ENCODE results near the gene WFS1.

The WFS1 gene

DNA sequence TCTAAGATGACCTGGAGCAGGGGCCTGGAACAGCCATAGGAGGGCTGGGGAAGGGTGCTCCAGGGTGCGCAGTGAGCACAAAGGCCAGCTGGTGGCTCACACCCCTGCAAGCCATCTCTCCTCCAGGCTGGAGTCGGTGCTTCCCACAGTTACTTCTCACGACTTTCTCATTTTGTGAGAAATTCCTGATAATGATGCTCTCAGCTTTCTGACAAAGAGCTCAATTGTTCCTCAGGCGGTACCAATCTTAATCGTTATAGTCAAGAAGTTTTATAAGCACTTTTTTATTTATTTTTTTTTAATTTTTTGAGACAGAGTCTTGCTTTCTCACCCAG lies 11.7 kb upstream of the WFS1 start:
- no peak for DNase-seq (ENCODE audit: low read depth in 1 of 2, low spot score in 1 of 2)

DNA sequence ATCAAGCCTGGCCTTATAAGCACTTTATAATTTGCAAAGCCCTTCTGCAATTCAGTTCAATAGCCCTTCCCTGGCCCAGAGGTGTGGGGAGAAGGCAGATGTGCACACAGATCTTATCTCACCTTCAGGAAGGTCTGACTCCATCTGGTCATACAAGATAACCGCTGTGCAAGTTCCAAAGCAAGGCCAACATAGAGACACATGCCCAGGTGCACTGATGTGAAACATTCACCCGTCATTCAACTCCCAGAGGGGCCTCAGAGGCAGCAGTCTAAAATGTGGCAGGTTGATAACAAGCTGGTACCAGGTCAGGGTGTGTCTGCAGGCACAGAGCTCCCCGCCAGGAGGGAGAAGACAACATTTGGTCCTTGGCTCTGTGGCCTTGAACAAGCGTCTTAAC lies 10.9 kb upstream of the WFS1 start:
- no peak for DNase-seq (ENCODE audit: low read depth in 1 of 2, low spot score in 1 of 2)

DNA sequence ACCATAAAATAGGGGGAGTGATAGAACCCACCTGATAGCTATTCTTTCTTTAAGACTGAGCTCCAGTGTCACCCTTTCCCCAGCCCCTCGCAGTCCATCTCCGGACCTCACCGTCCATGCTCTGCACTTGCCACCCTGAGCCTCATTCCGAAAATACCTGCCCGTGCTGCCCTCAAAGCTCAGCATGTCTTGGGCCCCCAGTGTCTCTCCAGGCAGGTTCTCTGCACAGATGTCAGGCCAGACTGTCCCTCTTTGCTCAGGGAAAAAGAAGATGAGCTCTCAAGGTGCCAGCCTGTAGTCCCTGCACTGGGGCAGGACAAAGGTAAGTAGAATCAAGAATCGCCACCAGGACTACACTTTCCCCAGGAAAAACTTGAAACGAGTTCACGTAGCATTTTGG lies 9.8 kb upstream of the WFS1 start:
- no peak for DNase-seq (ENCODE audit: low read depth in 1 of 2, low spot score in 1 of 2)

DNA sequence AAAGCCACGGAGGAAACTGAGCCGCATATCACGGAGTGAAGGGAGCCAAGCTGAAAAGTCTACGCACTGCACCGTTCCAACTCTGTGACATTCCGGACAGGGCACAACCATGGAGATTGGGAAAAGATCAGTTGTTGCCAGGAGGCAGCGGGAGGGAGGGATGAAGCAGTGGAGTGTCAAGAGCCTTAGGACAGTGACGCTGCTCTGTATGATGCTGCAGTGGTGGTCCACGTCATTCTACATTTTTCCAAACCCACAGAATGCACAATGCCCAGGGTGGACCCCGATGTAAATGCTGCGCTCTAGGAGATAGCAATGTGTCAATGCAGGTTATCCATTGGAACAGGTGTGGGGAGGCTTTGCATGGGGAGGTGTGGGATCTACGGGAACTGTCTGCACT lies 7.5 kb upstream of the WFS1 start:
- DNase-seq (ENCODE audit: low read depth in 1 of 2, low spot score in 1 of 2), result no peak

DNA sequence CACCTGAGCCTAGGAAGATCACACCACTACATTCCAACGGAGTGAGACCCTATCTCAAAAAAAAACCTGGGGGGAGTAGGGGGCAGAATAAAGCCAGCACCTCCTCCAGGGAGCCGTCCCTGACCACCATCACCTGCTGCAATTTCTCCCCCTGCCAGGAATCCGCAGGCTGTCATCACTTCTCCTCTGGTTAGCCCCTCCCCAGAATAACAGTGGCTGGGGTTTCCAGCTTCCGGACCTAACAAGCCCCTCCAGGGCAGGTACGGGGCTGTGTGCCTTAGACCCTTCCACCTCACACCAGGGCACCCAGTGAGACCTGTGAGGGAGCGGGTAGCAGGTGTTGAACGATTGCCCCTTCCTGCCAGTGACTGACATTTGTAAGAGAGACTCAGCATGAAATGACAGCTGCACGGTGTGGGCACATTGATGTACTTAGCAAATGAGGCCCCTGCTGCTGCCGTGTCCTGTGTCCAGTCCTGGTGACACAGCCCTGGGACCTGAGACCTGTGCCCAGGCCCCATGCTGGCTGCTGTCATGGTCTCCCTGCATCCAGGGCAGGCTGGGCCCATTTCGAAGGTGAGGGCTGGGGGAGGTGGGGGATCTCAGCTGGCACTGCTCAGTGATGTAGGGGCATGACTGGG lies 6.7 kb upstream of the WFS1 start:
- no peak for DNase-seq (ENCODE audit: low read depth in 1 of 2, low spot score in 1 of 2)

- DNase-seq (ENCODE audit: low read depth in 1 of 2, low spot score in 1 of 2), result no peak
These were observed 6.0 kb upstream of the WFS1 start for GRCh38 chr4:6263526-6264224.

- no peak for DNase-seq (ENCODE audit: low read depth in 1 of 2, low spot score in 1 of 2)
These were observed 5.5 kb upstream of the WFS1 start for GRCh38 chr4:6264225-6264540.

DNA sequence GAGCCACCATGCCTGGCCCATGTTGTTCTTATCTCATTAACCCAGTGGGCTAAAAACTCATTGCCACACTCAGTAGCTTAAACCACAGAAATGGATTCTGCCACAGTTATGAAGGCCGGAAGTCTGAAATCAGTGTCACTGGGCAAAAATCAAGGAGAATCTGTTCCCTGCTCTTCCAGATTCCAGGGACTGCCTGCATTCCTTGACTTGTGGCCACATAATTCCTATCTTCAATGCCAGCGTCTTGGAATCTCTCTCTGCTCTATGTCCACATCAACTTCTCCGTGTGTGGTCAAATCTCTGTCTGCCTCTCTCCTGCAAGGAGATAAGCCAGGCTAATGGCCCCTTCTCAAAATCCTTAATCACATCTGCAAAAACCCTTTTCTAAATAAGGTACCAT lies 4.1 kb upstream of the WFS1 start:
- no peak for DNase-seq (ENCODE audit: low read depth in 1 of 2, low spot score in 1 of 2)

- no peak for DNase-seq (ENCODE audit: low read depth in 1 of 2, low spot score in 1 of 2)
These were observed 2.1 kb upstream of the WFS1 start for GRCh38 chr4:6267573-6267972.

GRCh38 chr4:6268650-6269615 lies 717 bp upstream of the WFS1 start:
- DNase-seq (ENCODE audit: low read depth in 1 of 2, low spot score in 1 of 2), result no peak

DNA sequence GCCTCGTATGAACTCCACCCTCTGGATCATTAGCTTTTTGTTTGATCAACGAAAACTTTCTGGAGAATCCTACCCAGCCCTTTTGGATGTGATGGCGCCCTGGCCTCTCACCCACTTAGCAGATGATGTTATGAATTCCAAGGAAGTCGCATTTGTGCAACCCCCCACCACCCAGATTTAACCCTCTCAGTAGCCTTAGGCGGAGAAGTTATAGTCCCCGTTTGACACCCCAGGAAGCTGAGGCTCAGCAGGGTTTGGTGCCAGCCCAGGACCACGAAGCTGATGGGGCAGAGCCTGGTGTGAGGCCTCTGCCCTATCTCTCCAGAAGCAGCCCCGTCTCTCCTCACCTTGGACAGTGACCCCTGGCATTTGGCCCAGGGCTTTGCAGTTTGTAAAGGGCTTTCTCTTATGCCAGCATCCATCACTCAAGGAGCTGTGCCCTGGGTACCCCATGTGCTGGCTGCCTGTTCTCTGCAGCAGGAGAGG lies 1.0 kb downstream of the WFS1 start:
- DNase-seq (ENCODE audit: low read depth in 1 of 2, low spot score in 1 of 2), result no peak

- DNase-seq (ENCODE audit: low read depth in 1 of 2, low spot score in 1 of 2), result no peak
These were observed 1.6 kb downstream of the WFS1 start for GRCh38 chr4:6271206-6271605.

DNA sequence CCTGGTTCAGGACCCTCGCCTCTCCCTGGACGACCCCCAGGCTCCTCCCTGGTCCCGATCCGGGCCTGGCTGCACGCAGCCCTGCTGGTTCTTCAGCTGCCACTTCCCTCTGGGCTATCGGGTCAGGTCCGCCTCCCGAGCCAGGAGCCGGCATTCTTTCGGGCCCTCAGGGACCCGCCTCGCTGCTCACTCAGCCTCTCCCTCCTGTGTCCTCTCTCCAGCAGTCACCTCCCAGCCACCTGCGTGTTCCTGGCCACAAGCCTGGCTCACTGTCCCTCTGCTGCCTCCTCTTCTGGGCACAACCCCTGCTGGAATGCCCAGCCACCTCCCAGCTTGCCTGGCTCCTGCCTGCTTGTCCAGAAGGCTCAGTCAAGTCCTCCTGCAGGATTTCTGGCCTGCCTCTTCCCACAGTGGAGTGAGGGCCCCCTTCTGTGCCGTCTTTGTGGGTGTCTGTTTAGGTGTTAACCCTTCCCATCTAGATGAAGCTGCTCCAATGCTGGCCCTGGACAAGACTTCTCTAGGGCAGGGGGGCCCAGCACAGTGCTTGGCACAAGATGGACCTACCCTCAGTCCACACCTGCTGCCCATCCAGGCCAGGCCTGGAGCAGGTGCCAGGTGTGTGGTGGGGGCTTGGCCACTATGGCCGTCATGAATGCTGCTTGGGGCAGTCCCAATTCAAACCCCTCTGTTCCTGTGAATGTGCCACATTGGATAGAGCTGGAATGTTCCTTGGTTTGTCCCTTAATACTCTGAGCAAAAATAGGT lies 2.2 kb downstream of the WFS1 start:
- no peak for DNase-seq (ENCODE audit: low read depth in 1 of 2, low spot score in 1 of 2)

- no peak for DNase-seq (ENCODE audit: low read depth in 1 of 2, low spot score in 1 of 2)
These were observed 3.4 kb downstream of the WFS1 start for GRCh38 chr4:6272863-6273660.

DNA sequence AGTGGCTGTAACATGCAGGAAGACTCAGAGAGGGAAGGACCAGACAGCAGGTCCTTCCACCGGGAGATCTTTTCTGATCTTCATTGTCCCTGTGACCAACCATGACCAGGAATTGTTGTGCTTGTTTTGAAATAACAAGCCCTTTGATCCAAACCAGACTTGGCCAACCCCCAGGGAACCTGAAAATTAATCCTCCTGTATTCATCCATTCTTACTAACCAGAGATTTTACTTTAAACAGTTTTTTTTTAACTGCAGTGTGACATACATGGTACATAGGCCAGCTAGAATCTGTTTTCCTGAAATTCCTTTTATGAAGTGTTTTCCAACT lies 4.0 kb downstream of the WFS1 start:
- DNase-seq (ENCODE audit: low read depth in 1 of 2, low spot score in 1 of 2), result no peak

DNA sequence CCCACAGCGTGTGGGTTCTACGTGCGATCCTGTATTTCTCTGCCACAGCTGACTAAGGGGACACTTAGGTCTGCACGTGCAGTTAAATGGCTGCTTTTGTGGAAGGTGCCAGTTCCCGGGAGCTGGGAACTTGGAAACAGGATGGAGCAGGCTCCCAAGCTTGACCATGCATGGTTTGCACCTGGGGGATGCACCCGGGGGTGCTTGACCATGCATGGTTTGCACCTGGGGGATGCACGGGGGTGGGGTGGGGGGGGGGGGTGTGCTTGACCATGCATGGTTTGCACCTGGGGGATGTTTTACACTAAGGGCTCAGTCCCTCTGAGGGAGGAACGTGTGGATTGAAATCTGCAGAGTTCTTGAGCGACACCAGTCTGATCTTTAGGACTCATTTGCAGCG lies 5.7 kb downstream of the WFS1 start:
- DNase-seq (ENCODE audit: low read depth in 1 of 2, low spot score in 1 of 2), result no peak

GRCh38 chr4:6275898-6276806 lies 6.5 kb downstream of the WFS1 start:
- no peak for DNase-seq (ENCODE audit: low read depth in 1 of 2, low spot score in 1 of 2)

GRCh38 chr4:6277139-6277802 lies 7.6 kb downstream of the WFS1 start:
- no peak for DNase-seq (ENCODE audit: low read depth in 1 of 2, low spot score in 1 of 2)
